ENCODE data around the gene GRAMD2B.

DNA sequence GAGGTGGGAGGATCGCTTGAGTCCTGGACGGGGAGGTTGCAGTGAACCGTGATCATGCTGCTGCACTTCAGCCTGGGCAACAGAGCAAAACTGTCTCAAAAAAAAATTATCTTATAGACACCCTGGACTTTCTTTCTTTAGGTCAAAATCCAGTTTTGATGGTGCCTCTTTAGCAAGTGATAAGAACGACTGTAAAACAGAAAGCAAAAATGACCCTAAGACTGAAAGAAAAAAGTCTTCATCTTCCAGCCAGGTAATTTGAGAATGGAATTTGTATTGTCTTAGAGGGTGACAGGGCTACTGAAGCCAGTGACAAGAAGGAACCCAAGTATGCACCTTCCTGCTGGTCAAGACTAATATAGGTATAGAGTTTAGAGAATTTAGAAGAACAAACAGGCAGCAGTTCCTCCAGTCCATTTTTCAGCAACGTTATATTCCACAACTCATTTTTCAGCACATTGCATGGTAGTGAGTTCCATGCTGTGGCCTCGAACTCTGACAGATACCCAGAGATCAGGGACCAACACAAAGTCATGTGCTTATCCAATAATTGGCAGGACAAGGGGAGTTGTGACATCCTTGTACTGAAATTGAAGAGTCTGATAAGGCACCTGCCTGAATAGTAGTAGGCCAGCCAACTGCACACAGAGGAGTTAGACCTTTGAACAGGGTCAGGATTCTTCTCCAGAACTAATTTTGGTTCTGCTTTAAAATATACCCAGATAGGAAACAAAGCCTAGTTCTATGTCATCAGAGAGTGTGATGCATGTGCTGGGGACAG is 46.5 kb downstream of the GRAMD2B start:
- TF ChIP-seq, protein P1, sequence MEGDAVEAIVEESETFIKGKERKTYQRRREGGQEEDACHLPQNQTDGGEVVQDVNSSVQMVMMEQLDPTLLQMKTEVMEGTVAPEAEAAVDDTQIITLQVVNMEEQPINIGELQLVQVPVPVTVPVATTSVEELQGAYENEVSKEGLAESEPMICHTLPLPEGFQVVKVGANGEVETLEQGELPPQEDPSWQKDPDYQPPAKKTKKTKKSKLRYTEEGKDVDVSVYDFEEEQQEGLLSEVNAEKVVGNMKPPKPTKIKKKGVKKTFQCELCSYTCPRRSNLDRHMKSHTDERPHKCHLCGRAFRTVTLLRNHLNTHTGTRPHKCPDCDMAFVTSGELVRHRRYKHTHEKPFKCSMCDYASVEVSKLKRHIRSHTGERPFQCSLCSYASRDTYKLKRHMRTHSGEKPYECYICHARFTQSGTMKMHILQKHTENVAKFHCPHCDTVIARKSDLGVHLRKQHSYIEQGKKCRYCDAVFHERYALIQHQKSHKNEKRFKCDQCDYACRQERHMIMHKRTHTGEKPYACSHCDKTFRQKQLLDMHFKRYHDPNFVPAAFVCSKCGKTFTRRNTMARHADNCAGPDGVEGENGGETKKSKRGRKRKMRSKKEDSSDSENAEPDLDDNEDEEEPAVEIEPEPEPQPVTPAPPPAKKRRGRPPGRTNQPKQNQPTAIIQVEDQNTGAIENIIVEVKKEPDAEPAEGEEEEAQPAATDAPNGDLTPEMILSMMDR (tag by site-specific recombination; IDR thresholded peaks at IDR 0.05) = no peak
- no peak for TF ChIP-seq ZBTB17 (tag by site-specific recombination; IDR thresholded peaks at IDR 0.05)
- TF ChIP-seq HOXD13 (CRISPR knock-in tag; IDR thresholded peaks at IDR 0.05; ENCODE audit: borderline replicate concordance) = no peak
- TF ChIP-seq ZNF549 (tag by site-specific recombination; IDR thresholded peaks at IDR 0.05) = no peak
- TF ChIP-seq, protein P2, sequence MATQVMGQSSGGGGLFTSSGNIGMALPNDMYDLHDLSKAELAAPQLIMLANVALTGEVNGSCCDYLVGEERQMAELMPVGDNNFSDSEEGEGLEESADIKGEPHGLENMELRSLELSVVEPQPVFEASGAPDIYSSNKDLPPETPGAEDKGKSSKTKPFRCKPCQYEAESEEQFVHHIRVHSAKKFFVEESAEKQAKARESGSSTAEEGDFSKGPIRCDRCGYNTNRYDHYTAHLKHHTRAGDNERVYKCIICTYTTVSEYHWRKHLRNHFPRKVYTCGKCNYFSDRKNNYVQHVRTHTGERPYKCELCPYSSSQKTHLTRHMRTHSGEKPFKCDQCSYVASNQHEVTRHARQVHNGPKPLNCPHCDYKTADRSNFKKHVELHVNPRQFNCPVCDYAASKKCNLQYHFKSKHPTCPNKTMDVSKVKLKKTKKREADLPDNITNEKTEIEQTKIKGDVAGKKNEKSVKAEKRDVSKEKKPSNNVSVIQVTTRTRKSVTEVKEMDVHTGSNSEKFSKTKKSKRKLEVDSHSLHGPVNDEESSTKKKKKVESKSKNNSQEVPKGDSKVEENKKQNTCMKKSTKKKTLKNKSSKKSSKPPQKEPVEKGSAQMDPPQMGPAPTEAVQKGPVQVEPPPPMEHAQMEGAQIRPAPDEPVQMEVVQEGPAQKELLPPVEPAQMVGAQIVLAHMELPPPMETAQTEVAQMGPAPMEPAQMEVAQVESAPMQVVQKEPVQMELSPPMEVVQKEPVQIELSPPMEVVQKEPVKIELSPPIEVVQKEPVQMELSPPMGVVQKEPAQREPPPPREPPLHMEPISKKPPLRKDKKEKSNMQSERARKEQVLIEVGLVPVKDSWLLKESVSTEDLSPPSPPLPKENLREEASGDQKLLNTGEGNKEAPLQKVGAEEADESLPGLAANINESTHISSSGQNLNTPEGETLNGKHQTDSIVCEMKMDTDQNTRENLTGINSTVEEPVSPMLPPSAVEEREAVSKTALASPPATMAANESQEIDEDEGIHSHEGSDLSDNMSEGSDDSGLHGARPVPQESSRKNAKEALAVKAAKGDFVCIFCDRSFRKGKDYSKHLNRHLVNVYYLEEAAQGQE (tag by site-specific recombination; IDR thresholded peaks at IDR 0.05) = no peak
- TF ChIP-seq ZNF292 (tag by site-specific recombination; IDR thresholded peaks at IDR 0.05; ENCODE audit: borderline replicate concordance, low read depth) = no peak

Data from HEK293 (cell line).